SK-N-SH (cell line): ENCODE results near the gene AVPI1. TPM values are rescaled to one million over a fixed set of nuclear protein-coding genes. Genes with fewer than 3 reads are reported as not detected.
A peak's percentile ranks its signal among the peaks of the same experiment; 100 is the strongest.

ENCODE experiments used
- CTCF ChIA-PET: fragments of 300-600, 350-600 bp; formaldehyde crosslinking; extraction: SDS; loops from one replicate; lab custom pipeline; 2021; lab: Yijun Ruan, JAX
- POLR2A ChIA-PET: fragments of 350-600 bp; sonication (Branson Sonifier 250); formaldehyde crosslinking; extraction: SDS; loops from one replicate; lab custom pipeline; 2020; ENCODE audit warnings: antibody characterized with exemption, inconsistent platforms; lab: Yijun Ruan, JAX
- DNase-seq: peaks from one replicate; pipeline ENCODE4 v3.0.0; 2012
- H2AFZ ChIP-seq: fragments of 200-600 bp; sonication (generic); 2 replicates; pipeline ENCODE4 v1.8.1; 2016; ENCODE audit warnings: antibody characterized with exemption, mild to moderate bottlenecking, low read depth
- H3F3A ChIP-seq: fragments of 200-600 bp; sonication (generic); replicated peaks from 2 replicates; pipeline ENCODE3; 2016; ENCODE audit warnings: antibody characterized with exemption, mild to moderate bottlenecking; ENCODE audit not compliant: insufficient read depth
- H3K27ac ChIP-seq, 2 experiments: fragments of 200-500 bp in 1 of 2; fragments of 200-600 bp in 1 of 2; sonication (Bioruptor generic) in 1 of 2; sonication (generic), shearing (Covaris generic) in 1 of 2; 2 replicates each; pipeline versions ENCODE4 v1.5.1 to v1.6.1; 2014 to 2016; ENCODE audit warnings: low read depth in 2 of 2, inconsistent platforms in 1 of 2, low read length in 1 of 2, mild to moderate bottlenecking in 1 of 2, mixed read lengths in 1 of 2
- H3K27me3 ChIP-seq: fragments of 200-600 bp; sonication (generic), shearing (Covaris generic); 2 replicates; pipeline ENCODE4 v1.6.1; 2016; ENCODE audit warnings: mixed run types; ENCODE audit not compliant: insufficient read depth
- H3K36me3 ChIP-seq, 2 experiments: fragments of 200-500 bp in 1 of 2; fragments of 200-600 bp in 1 of 2; sonication (Bioruptor generic) in 1 of 2; sonication (generic) in 1 of 2; replicated peaks in 1 of 2; 2 replicates each; pipeline versions ENCODE3 to v1.5.1; 2014 to 2016; ENCODE audit warnings: low read length in 1 of 2, mild to moderate bottlenecking in 1 of 2; ENCODE audit not compliant: insufficient read depth in 2 of 2, control insufficient read depth in 1 of 2
- H3K4me1 ChIP-seq, 2 experiments: fragments of 200-500 bp in 1 of 2; fragments of 200-600 bp in 1 of 2; sonication (Bioruptor generic) in 1 of 2; sonication (generic), shearing (Covaris generic) in 1 of 2; 2 replicates each; pipeline versions ENCODE4 v1.5.1 to v1.6.1; 2014 to 2016; ENCODE audit warnings: low read depth in 1 of 2, low read length in 1 of 2, mixed run types in 1 of 2; ENCODE audit not compliant: insufficient read depth in 2 of 2, control insufficient read depth in 1 of 2
- H3K4me2 ChIP-seq: fragments of 200-600 bp; sonication (generic), shearing (Covaris generic); 2 replicates; pipeline ENCODE4 v1.6.1; 2017; ENCODE audit warnings: mixed run types
- H3K4me3 ChIP-seq, 2 experiments: fragments of 200-500 bp in 1 of 2; fragments of 200-600 bp in 1 of 2; sonication (Bioruptor generic) in 1 of 2; sonication (generic), shearing (Covaris generic) in 1 of 2; 2 replicates each; pipeline versions ENCODE4 v1.5.1 to v1.8.1; 2014 to 2016; ENCODE audit warnings: low read depth in 2 of 2, inconsistent platforms in 1 of 2, low read length in 1 of 2, mild to moderate bottlenecking in 1 of 2, mixed read lengths in 1 of 2, moderate library complexity in 1 of 2
- H3K79me2 ChIP-seq: fragments of 200-600 bp; sonication (generic); 2 replicates; pipeline ENCODE4 v1.8.1; 2017; ENCODE audit warnings: mild to moderate bottlenecking; ENCODE audit not compliant: insufficient read depth
- H3K9ac ChIP-seq: fragments of 200-600 bp; sonication (generic); 2 replicates; pipeline ENCODE4 v1.6.1; 2017; ENCODE audit warnings: mixed run types
- H3K9me2 ChIP-seq: fragments of 200-600 bp; sonication (generic); 2 replicates; pipeline ENCODE4 v1.6.1; 2017; ENCODE audit warnings: mixed run types
- H3K9me3 ChIP-seq: fragments of 200-600 bp; sonication (generic); 2 replicates; pipeline ENCODE4 v1.6.1; 2017; ENCODE audit warnings: mixed run types, mild to moderate bottlenecking, moderate library complexity
- H4K20me1 ChIP-seq: fragments of 200-600 bp; sonication (generic); 2 replicates; pipeline ENCODE4 v1.6.1; 2017; ENCODE audit warnings: mild to moderate bottlenecking, mixed run types; ENCODE audit not compliant: insufficient read depth
- CHD2 ChIP-seq: fragments of 150-350 bp; IDR thresholded peaks from 2 replicates; pipeline ENCODE4 v1.6.1; 2018; ENCODE audit warnings: low read length; ENCODE audit not compliant: partially characterized antibody
- CTCF ChIP-seq: fragments of 200-600 bp; sonication (generic); IDR thresholded peaks from 2 replicates; pipeline ENCODE4 v1.6.1; 2017; ENCODE audit warnings: antibody characterized with exemption, mild to moderate bottlenecking, moderate library complexity
- EZH2phosphoT487 ChIP-seq: fragments of 200-600 bp; sonication (generic); IDR thresholded peaks from 2 replicates; pipeline ENCODE4 v1.6.1; 2017; ENCODE audit warnings: low read depth, mixed run types, mild to moderate bottlenecking, antibody characterized with exemption, moderate library complexity, borderline replicate concordance
- FOSL2 ChIP-seq: IDR thresholded peaks from 2 replicates; pipeline ENCODE4 v1.4.0; 2012; ENCODE audit warnings: low read depth, mild to moderate bottlenecking, moderate library complexity, borderline replicate concordance
- FOXJ3 ChIP-seq: sonication (generic); formaldehyde crosslinking; IDR thresholded peaks from 2 replicates; pipeline ENCODE4 v1.5.1; 2020; ENCODE audit warnings: mild to moderate bottlenecking, missing genetic modification reagents
- GATA2 ChIP-seq: sonication (generic); formaldehyde crosslinking; IDR thresholded peaks from 2 replicates; pipeline ENCODE4 v1.5.0; 2020; ENCODE audit warnings: mild to moderate bottlenecking, missing genetic modification reagents
- MAX ChIP-seq: IDR thresholded peaks from 2 replicates; pipeline ENCODE4 v1.4.0; 2012; ENCODE audit warnings: low read depth
- NFIC ChIP-seq: IDR thresholded peaks from 2 replicates; pipeline ENCODE4 v1.4.0; 2012; ENCODE audit warnings: borderline replicate concordance
- POLR2AphosphoS5 ChIP-seq: IDR thresholded peaks from 2 replicates; pipeline ENCODE4 v1.6.1; 2012; ENCODE audit warnings: low read depth, low read length
- RCOR1 ChIP-seq: fragments of 150-350 bp; IDR thresholded peaks from 2 replicates; pipeline ENCODE4 v1.6.1; 2017; ENCODE audit warnings: antibody characterized with exemption, low read length
- RFX5 ChIP-seq: IDR thresholded peaks from 2 replicates; pipeline ENCODE4 v1.6.1; 2012; ENCODE audit warnings: mild to moderate bottlenecking, improper control_type of control experiment, low read length
- USF1 ChIP-seq: IDR thresholded peaks from 2 replicates; pipeline ENCODE4 v1.4.0; 2012; ENCODE audit warnings: low read depth, borderline replicate concordance
- ZBTB33 ChIP-seq: IDR thresholded peaks from 2 replicates; pipeline ENCODE4 v1.4.0; 2012; ENCODE audit warnings: low read depth, borderline replicate concordance
- WGBS: methylation state at CpG from one replicate; pipeline ENCODE4 v1.1.6; 2017; ENCODE audit warnings: low lambda C conversion rate; 5-methylcytosine and 5-hydroxymethylcytosine counted together
- polyA plus RNA-seq, 3 experiments: library from polyadenylated mRNA; depleted of rRNA; stranded (reverse); fragments of >200 nt; gene quantifications; 2 replicates each; pipeline ENCODE4 v1.2.3, GENCODE V29; 2012
- TF ChIP-seq, protein P1 (sequence below): fragments of 150-350 bp; IDR thresholded peaks from 2 replicates; pipeline ENCODE4 v1.6.1; 2016; ENCODE audit warnings: mild to moderate bottlenecking, low read depth, low read length
- TF ChIP-seq, protein P2 (sequence below): fragments of 150-350 bp; IDR thresholded peaks from 2 replicates; pipeline ENCODE4 v1.6.1; 2017; ENCODE audit warnings: antibody characterized with exemption, low read length, low read depth, borderline replicate concordance

AVPI1 gene
- polyA plus RNA-seq, 1 of the 3 experiments (the other 2 are of a cell fraction): 6.3 TPM

DNA sequence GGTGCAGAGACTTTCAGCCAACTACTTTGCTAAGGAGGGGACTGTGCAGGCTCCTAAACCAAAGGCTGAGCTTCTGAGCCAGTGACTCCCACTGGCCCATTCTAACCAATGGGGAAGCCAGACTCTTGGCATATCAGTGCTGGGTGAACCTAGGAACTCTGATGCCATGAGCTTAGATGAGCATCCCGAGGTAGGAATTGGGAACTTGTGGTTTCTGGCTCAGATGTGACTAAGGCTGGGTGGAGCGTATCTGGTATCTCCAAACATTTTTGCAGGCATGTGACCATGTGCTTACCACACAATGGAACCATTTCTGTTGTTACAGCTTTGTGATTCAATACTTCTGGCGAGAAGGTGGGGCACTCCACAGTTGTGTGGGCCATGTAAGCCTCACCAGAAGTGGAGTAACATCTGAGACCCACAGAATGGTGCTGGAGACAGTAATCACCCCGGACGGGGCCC is 2.5 kb upstream of the AVPI1 start (continued):
- TF ChIP-seq CHD2 (no peak), FOXJ3 (no peak), EZH2phosphoT487 (no peak)

DNA sequence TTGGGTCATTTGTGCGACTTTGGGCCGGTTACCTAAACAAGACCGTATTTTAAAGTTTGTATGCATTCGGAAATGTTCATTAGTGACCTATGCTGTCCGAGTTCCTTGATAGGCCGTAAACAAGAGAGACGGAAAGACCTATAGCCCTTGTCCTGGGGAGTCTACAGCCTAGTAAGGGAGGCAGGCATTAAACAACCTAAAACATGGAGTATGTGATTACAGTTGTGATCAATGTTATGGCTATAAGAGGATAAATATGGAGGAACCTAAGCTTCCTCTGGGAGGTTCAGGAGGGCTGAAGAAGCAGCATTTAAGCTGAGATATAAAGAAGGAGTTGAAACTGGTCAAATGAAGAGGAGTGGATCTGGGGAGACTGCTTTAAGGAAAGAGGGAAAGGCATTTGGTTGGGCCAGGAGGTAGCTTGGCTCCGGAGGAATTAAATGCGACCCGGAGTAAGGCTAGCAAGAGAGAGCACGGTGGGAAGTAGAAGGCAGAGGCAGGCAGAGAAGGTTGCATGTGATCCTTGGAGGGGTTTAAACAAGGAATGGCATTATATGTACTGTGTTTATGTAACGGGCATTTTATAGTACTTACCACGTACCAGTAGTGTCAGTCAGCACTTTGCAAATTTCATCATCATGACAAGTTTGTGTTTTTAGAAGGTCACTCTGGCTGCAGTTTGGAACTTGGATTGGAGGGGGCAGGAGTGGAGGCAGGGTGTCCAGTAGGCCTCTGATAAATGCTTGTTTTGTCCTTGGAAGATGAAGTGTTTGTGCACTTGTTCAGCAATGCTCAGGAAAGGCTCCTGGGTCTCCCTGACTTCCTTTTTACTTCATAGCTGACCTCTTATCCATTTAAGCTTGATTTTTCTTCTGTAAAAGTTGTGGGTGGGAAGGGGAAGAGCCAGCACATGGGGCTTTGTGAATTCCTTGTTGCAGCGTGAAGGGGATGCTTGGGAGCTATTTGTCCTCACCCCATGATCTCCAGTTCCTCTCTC is 1.0 kb upstream of the AVPI1 start:
- peak overlapping the region; percentile 67 for H3K9ac ChIP-seq
- H3K4me3 ChIP-seq: peak overlapping the region in 1 of 2 experiments; percentile 76; a peak in 2 of 4 replicates
- TF ChIP-seq GATA2 (CRISPR knock-in tag) (no peak), NFIC (no peak), RCOR1 (no peak), FOSL2 (no peak), CTCF (no peak), RFX5 (no peak), USF1 (no peak), MAX (no peak), FOXJ3 (no peak), POLR2AphosphoS5 (no peak), ZBTB33 (no peak)
- TF ChIP-seq, protein P1, sequence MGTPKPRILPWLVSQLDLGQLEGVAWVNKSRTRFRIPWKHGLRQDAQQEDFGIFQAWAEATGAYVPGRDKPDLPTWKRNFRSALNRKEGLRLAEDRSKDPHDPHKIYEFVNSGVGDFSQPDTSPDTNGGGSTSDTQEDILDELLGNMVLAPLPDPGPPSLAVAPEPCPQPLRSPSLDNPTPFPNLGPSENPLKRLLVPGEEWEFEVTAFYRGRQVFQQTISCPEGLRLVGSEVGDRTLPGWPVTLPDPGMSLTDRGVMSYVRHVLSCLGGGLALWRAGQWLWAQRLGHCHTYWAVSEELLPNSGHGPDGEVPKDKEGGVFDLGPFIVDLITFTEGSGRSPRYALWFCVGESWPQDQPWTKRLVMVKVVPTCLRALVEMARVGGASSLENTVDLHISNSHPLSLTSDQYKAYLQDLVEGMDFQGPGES: no peak
- TF ChIP-seq, protein P2, sequence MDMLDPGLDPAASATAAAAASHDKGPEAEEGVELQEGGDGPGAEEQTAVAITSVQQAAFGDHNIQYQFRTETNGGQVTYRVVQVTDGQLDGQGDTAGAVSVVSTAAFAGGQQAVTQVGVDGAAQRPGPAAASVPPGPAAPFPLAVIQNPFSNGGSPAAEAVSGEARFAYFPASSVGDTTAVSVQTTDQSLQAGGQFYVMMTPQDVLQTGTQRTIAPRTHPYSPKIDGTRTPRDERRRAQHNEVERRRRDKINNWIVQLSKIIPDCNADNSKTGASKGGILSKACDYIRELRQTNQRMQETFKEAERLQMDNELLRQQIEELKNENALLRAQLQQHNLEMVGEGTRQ: no peak
- ChIA-PET CTCF (interaction anchor here (0.7 to 8.1 kb wide), 10 partner anchors 10 to 182 kb away, joined by 3 to 60 read pairs (median 8); partner anchors contain the start of genes ANKRD2 and ZFYVE27), POLR2A (interaction anchor here (0.8 to 2.7 kb wide), 4 partner anchors 10 to 48 kb away, joined by 4 to 21 read pairs (median 4); partner anchors contain the start of genes MARVELD1 and ZFYVE27)
- peak overlapping the region; percentile 97; the same call in 1 of the 2 replicates for H3K4me2 ChIP-seq
- peaks cover 15% of the 10 kb centered on the region; the same call in 1 of the 2 replicates for H3K79me2 ChIP-seq
- peak overlapping the region; percentile 65 to 70 for H3K27ac ChIP-seq
- no peaks in the 10 kb centered on the region for H3K36me3 ChIP-seq
- no peaks in the 10 kb centered on the region for H4K20me1 ChIP-seq
- no peaks in the 10 kb centered on the region for H3K9me2 ChIP-seq
- H3K4me1 ChIP-seq: peaks cover 28 to 33% of the 10 kb centered on the region in 2 experiments; a peak in 3 of 4 replicates
- H3K27me3 ChIP-seq: no peaks in the 10 kb centered on the region
- peak overlapping the region; percentile 88 for H2AFZ ChIP-seq
- H3F3A ChIP-seq: peaks cover 21% of the 10 kb centered on the region
- 82% methylated on average over 14 of the region's 14 CpGs for WGBS
- no peak for DNase-seq
- H3K9me3 ChIP-seq: no peaks in the 10 kb centered on the region
